HCT116 (cell line): Measurements from ENCODE around the gene GNG4.
"Not testable (repeated sequence)": the region's sequence is repeated elsewhere in the genome, so short reads cannot be mapped to it uniquely, and the experiment has no call there.

ENCODE experiments used
- CBX3 ChIP-seq: IDR thresholded peaks from 2 replicates; pipeline ENCODE4 v1.6.1; 2012; ENCODE audit warnings: low read depth
- CEBPB ChIP-seq: IDR thresholded peaks from 2 replicates; pipeline ENCODE4 v1.6.1; 2012; ENCODE audit warnings: low read depth
- EGR1 ChIP-seq: IDR thresholded peaks from 2 replicates; pipeline ENCODE4 v1.6.1; 2012; ENCODE audit warnings: low read depth
- EZH2 ChIP-seq: fragments of 200-600 bp; sonication (generic); IDR thresholded peaks from 2 replicates; pipeline ENCODE4 v1.6.1; 2017; ENCODE audit warnings: antibody characterized with exemption, mixed run types
- EZH2phosphoT487 ChIP-seq: fragments of 200-600 bp; IDR thresholded peaks from 2 replicates; pipeline ENCODE4 v1.6.1; 2018; ENCODE audit warnings: antibody characterized with exemption, borderline replicate concordance
- FOSL1 ChIP-seq: IDR thresholded peaks from 2 replicates; pipeline ENCODE4 v1.6.1; 2012; ENCODE audit warnings: low read depth
- JUND ChIP-seq: IDR thresholded peaks from 2 replicates; pipeline ENCODE4 v1.6.1; 2012
- POLR2A ChIP-seq: IDR thresholded peaks from 2 replicates; pipeline ENCODE4 v1.7.0; 2011; ENCODE audit warnings: borderline replicate concordance; ENCODE audit not compliant: insufficient read depth, insufficient read length; ENCODE audit errors: extremely low read depth
- POLR2AphosphoS5 ChIP-seq: IDR thresholded peaks from 2 replicates; pipeline ENCODE4 v1.6.1; 2011; ENCODE audit warnings: mild to moderate bottlenecking, low read depth, low read length, moderate library complexity
- RAD21 ChIP-seq: IDR thresholded peaks from 2 replicates; pipeline ENCODE4 v1.6.1; 2012; ENCODE audit warnings: low read depth, mild to moderate bottlenecking
- REST ChIP-seq: IDR thresholded peaks from 2 replicates; pipeline ENCODE4 v1.6.1; 2012; ENCODE audit warnings: low read depth
- SIN3A ChIP-seq: IDR thresholded peaks from 2 replicates; pipeline ENCODE4 v1.6.1; 2012; ENCODE audit warnings: low read depth
- SP1 ChIP-seq: IDR thresholded peaks from 2 replicates; pipeline ENCODE4 v1.6.1; 2012; ENCODE audit warnings: low read depth
- TF ChIP-seq, protein P1 (sequence below), 3 experiments: fragments of 200-600 bp in 1 of 3; sonication (generic) in 1 of 3; IDR thresholded peaks in 2 of 3; conservative IDR thresholded peaks in 1 of 3; 2 replicates each; pipeline ENCODE4 v1.5.1; 2012 to 2017; ENCODE audit warnings: low read depth in 2 of 3, low read length in 2 of 3, antibody characterized with exemption in 1 of 3, borderline replicate concordance in 1 of 3, control low read depth in 1 of 3, mild to moderate bottlenecking in 1 of 3, mixed read lengths in 1 of 3, mixed run types in 1 of 3, moderate library complexity in 1 of 3; ENCODE audit not compliant: insufficient read depth in 1 of 3

DNA sequence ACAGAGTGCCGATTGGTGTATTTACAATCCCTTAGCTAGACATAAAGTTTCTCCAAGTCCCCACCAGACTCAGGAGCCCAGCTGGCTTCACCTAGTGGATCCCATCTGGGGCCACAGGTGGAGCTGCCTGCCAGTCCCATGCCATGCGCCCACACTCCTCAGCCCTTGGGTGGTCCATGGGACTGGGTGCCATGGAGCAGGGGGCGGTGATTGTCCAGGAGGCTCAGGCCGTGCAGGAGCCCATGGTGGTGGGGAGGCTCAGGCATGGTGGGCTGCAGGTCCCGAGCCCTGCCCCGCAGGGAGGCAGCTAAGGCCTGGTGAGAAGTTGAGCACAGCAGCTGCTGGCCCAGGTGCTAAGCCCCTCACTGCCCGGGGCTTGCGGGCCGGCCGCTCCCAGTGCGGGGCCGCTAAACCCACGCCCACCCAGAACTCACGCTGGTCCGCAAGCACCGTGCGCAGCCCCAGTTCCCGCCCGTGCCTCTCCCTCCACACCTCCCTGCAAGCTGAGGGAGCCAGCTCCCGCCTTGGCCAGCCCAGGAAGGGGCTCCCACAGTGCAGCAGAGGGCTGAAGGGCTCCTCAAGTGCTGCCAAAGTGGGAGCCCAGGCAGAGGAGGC lies 55.2 kb downstream of the GNG4 start:
- TF ChIP-seq CBX3, EZH2phosphoT487, JUND, REST, EZH2, SP1, POLR2AphosphoS5, RAD21, EGR1, POLR2A, SIN3A, CEBPB, FOSL1: not testable (repeated sequence)
- TF ChIP-seq, protein P1, sequence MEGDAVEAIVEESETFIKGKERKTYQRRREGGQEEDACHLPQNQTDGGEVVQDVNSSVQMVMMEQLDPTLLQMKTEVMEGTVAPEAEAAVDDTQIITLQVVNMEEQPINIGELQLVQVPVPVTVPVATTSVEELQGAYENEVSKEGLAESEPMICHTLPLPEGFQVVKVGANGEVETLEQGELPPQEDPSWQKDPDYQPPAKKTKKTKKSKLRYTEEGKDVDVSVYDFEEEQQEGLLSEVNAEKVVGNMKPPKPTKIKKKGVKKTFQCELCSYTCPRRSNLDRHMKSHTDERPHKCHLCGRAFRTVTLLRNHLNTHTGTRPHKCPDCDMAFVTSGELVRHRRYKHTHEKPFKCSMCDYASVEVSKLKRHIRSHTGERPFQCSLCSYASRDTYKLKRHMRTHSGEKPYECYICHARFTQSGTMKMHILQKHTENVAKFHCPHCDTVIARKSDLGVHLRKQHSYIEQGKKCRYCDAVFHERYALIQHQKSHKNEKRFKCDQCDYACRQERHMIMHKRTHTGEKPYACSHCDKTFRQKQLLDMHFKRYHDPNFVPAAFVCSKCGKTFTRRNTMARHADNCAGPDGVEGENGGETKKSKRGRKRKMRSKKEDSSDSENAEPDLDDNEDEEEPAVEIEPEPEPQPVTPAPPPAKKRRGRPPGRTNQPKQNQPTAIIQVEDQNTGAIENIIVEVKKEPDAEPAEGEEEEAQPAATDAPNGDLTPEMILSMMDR (IDR thresholded peaks at IDR 0.05 in 2 of 3, conservative IDR thresholded peaks at IDR 0.05 in 1 of 3; ENCODE audit: borderline replicate concordance in 1 of 3, insufficient read depth in 1 of 3, low read depth in 2 of 3, low read length in 2 of 3) = not testable (repeated sequence)
